Uterine smooth muscle cell (primary cell): Measurements from ENCODE around the gene ZNF597. TPM values are rescaled to one million over a fixed set of nuclear protein-coding genes. Genes with fewer than 3 reads are reported as not detected.

ENCODE experiments used
- total RNA-seq: library from RNA; depleted of rRNA; stranded (reverse); fragments of >200 nt; gene quantifications from 2 replicates; pipeline ENCODE4 v1.2.3, GENCODE V29; 2014

ZNF597 gene
- total RNA-seq: 1.7 and 2.0 TPM in 2 replicates

GRCh38 chr16:3443108-3444031 lies at the start of gene ZNF597, which contains the start of gene NAA60:
TSS of gene ZNF597 (minus strand) at chr16:3443504. CDS start at chr16:3443153, 351 bp downstream.
TSS of gene NAA60 (plus strand) at chr16:3443680. CDS start at chr16:3476228, 32,548 bp downstream.

GRCh38 chr16:3400779-3401688 lies 42.3 kb downstream of the ZNF597 start, which contains the start of the genes ZNF174 and ZSCAN32:
TSS of gene ZNF174 (plus strand) at chr16:3401215. CDS start at chr16:3402005, 790 bp downstream.
TSS of gene ZSCAN32 (minus strand) at chr16:3401004. CDS start at chr16:3397557, 3,447 bp downstream.

Other genes starting within 250 kb of the ZNF597 start
- gene ZNF200, start 208.3 kb downstream of the ZNF597 start, total RNA-seq: 8.1 and 9.2 TPM in 2 replicates
- 0.12 TPM in 1 of 2 replicates, not detected in the other for gene MEFV, start 186.9 kb downstream of the ZNF597 start, total RNA-seq
- 43.3 and 47.5 TPM in 2 replicates for gene ZNF263, start 160.0 kb downstream of the ZNF597 start, total RNA-seq
- 6.3 and 6.4 TPM in 2 replicates for gene TIGD7, start 138.1 kb downstream of the ZNF597 start, total RNA-seq
- 20.8 and 21.1 TPM in 2 replicates for gene ZNF75A, start 138.0 kb downstream of the ZNF597 start, total RNA-seq
- gene OR2C1, start 87.6 kb downstream of the ZNF597 start, total RNA-seq: 0.25 TPM in 1 of 2 replicates, not detected in the other
- 10.6 and 11.7 TPM in 2 replicates for gene ZSCAN32, start 42.5 kb downstream of the ZNF597 start, total RNA-seq
- 4.5 and 5.6 TPM in 2 replicates for gene ZNF174, start 42.3 kb downstream of the ZNF597 start, total RNA-seq
- 10.2 and 10.6 TPM in 2 replicates for gene NAA60, start 176 bp upstream of the ZNF597 start, total RNA-seq
- not detected in 2 replicates for gene C16orf90, start 52.0 kb upstream of the ZNF597 start, total RNA-seq
- 24.5 and 27.5 TPM in 2 replicates for gene CLUAP1, start 57.5 kb upstream of the ZNF597 start, total RNA-seq
- gene NLRC3, start 133.9 kb upstream of the ZNF597 start, total RNA-seq: under 0.01 TPM in 1 of 2 replicates, not detected in the other
- gene SLX4, start 168.1 kb upstream of the ZNF597 start, total RNA-seq: 4.7 and 6.0 TPM in 2 replicates
- gene DNASE1, start 211.2 kb upstream of the ZNF597 start, total RNA-seq: 17.8 and 19.5 TPM in 2 replicates